Measurements from ENCODE around the gene ZYG11A.

DNA sequence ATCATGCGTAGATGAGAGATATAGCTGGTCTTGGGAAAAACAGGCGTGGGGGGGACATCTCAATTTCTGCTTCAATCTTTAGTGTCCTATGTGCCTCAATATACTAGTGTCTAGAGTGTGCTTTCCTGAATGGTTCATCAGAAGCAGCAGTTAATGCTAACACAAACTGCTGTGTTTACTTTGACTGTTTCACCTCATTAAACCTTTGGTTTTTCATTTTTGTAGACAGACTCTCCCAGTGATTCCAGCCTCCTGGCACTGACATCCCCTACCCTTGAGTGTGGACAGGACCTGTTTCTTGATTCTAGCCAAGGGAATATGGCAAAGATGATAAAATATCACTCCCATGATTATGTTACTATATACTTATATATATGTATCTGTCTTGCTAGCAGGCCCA lies 37.6 kb downstream of the ZYG11A start:
- TF ChIP-seq, protein P1, sequence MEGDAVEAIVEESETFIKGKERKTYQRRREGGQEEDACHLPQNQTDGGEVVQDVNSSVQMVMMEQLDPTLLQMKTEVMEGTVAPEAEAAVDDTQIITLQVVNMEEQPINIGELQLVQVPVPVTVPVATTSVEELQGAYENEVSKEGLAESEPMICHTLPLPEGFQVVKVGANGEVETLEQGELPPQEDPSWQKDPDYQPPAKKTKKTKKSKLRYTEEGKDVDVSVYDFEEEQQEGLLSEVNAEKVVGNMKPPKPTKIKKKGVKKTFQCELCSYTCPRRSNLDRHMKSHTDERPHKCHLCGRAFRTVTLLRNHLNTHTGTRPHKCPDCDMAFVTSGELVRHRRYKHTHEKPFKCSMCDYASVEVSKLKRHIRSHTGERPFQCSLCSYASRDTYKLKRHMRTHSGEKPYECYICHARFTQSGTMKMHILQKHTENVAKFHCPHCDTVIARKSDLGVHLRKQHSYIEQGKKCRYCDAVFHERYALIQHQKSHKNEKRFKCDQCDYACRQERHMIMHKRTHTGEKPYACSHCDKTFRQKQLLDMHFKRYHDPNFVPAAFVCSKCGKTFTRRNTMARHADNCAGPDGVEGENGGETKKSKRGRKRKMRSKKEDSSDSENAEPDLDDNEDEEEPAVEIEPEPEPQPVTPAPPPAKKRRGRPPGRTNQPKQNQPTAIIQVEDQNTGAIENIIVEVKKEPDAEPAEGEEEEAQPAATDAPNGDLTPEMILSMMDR (IDR thresholded peaks at IDR 0.05): no peak
- TF ChIP-seq POLR2A (IDR thresholded peaks at IDR 0.05; ENCODE audit: low read depth): no peak

All from esophagus muscularis mucosa (tissue), 3 donors.